GM21367 (cell line): ENCODE measurements around the gene CYP4X1.
"Not testable (repeated sequence)": the region's sequence is repeated elsewhere in the genome, so short reads cannot be mapped to it uniquely, and the experiment has no call there.

ENCODE experiments used
- ATAC-seq: cut with Tn5 transposase; IDR thresholded peaks from one replicate; pipeline ENCODE4 v1.9.1; 2021; ENCODE audit not compliant: unreplicated experiment

Gene CYP4X1

DNA sequence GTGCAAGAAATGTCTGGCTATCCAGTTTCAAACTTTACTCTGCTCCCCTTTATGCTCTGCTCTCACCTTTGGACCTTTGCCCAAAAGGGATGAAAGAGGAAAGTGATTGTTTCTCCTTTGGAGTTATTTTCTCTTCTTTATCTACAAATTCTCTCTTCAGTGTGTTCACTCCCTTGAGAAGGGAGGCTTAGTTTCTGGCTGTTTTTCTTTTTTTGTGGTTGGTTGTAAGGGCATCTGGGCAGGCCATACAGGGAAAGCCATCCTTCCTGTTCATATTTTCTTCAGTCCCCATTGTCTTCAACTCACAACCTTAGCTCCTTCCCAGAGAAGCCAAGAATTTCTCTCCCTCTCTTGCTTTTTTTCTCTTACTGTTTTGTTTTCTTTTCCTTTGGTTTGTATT lies 46.0 kb downstream of the CYP4X1 start:
- not testable (repeated sequence) for ATAC-seq

DNA sequence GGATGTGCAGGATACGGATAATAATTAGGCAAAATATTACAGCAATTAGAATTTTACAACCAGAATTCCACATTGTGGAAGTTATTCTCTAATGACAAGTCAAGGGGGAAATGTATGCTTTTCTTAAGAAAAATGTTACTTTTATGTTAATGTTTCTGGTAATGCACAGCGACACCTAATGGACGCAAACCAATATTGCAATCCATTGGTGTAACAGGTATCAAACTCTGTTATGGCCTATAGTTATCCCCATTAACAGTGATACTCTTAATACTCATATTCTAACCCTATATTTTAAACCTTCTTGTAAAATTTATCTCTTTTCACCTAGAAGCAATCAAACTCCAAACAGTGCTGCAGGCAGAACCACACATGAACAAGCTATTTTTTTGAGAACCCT lies 65.9 kb downstream of the CYP4X1 start:
- not testable (repeated sequence) for ATAC-seq

- ATAC-seq, result not testable (repeated sequence)
Measured at GRCh38 chr1:47091476-47091875, 68.0 kb downstream of the CYP4X1 start.
